B cell (primary cell): ENCODE measurements around the gene UPK3B. TPM values are rescaled to one million over a fixed set of nuclear protein-coding genes. Genes with fewer than 3 reads are reported as not detected.
"Not testable (repeated sequence)": the region's sequence is repeated elsewhere in the genome, so short reads cannot be mapped to it uniquely, and the experiment has no call there.

Experiments
- ATAC-seq: fragments of 200-7000 bp; cut with Tn5 transposase; one replicate; pipeline ENCODE4 v1.10.0; 2021; ENCODE audit warnings: low read depth, mild to moderate bottlenecking, moderate number of reproducible peaks, moderate library complexity
- CTCF ChIA-PET: fragments of 350-600 bp; sonication (Branson Sonifier 250); formaldehyde crosslinking; loops from one replicate; lab custom pipeline; 2021; ENCODE audit warnings: antibody characterized with exemption, inconsistent platforms; lab: Charles Lee
- POLR2A ChIA-PET: fragments of 350-600 bp; sonication (Branson Sonifier 250); formaldehyde crosslinking; loops from one replicate; lab custom pipeline; 2021; ENCODE audit warnings: antibody characterized with exemption; lab: Charles Lee
- DNase-seq: peaks from one replicate; pipeline ENCODE4 v3.0.0; 2013
- H2AFZ ChIP-seq: 2 replicates; pipeline ENCODE4 v1.6.1; 2012; ENCODE audit warnings: mild to moderate bottlenecking, low read depth, low read length; ENCODE audit not compliant: insufficient read depth, poor library complexity, severe bottlenecking
- H3K27ac ChIP-seq, 2 donors: 1 replicate in 1 of 2; 2 replicates in 1 of 2; pipeline ENCODE4 v1.5.1; 2012 to 2013; ENCODE audit warnings: low read length in 2 of 2, mild to moderate bottlenecking in 2 of 2, moderate library complexity in 1 of 2
- H3K27me3 ChIP-seq, 4 experiments: fragments of 200-600 bp in 1 of 4; sonication (generic) in 1 of 4; replicated peaks in 1 of 4; 1 replicate in 2 of 4; 2 replicates in 2 of 4; pipeline versions ENCODE4 v1.6.1 to v1.7.0; 2013 to 2016; ENCODE audit warnings: low read length in 3 of 4, mild to moderate bottlenecking in 2 of 4, mixed read lengths in 1 of 4, moderate library complexity in 1 of 4; ENCODE audit not compliant: insufficient read depth in 4 of 4, control insufficient read depth in 3 of 4; ENCODE audit errors: control extremely low read depth in 1 of 4
- H3K36me3 ChIP-seq, 2 experiments: replicated peaks in 1 of 2; 1 replicate in 1 of 2; 2 replicates in 1 of 2; pipeline versions ENCODE4 v1.6.1 to v1.7.1; 2013; ENCODE audit warnings: low read length in 1 of 2; ENCODE audit not compliant: insufficient read depth in 2 of 2, control insufficient read depth in 1 of 2; ENCODE audit errors: control extremely low read depth in 1 of 2, extremely low read depth in 1 of 2
- H3K4me1 ChIP-seq, 2 donors: fragments of 200-600 bp in 1 of 2; sonication (generic) in 1 of 2; 1 replicate in 1 of 2; 2 replicates in 1 of 2; pipeline versions ENCODE4 v1.5.1 to v1.6.1; 2013 to 2017; ENCODE audit warnings: low read length in 2 of 2; ENCODE audit not compliant: control insufficient read depth in 2 of 2, insufficient read depth in 2 of 2
- H3K4me2 ChIP-seq: replicated peaks from 2 replicates; pipeline ENCODE3; 2012; ENCODE audit warnings: mild to moderate bottlenecking, low read depth, low read length; ENCODE audit not compliant: poor library complexity, severe bottlenecking
- H3K4me3 ChIP-seq, 5 experiments: fragments of 200-600 bp in 1 of 5; sonication (generic) in 1 of 5; 1 replicate in 3 of 5; 2 replicates in 2 of 5; pipeline versions ENCODE4 v1.5.1 to v1.7.0; 2011 to 2016; ENCODE audit warnings: low read length in 4 of 5, mild to moderate bottlenecking in 4 of 5, low read depth in 2 of 5, control low read depth in 1 of 5, moderate library complexity in 1 of 5; ENCODE audit not compliant: insufficient read depth in 1 of 5; ENCODE audit errors: control extremely low read depth in 1 of 5, extremely low read depth in 1 of 5
- H3K79me2 ChIP-seq: fragments of 200-600 bp; sonication (generic); one replicate; pipeline ENCODE4 v1.6.0; 2016; ENCODE audit warnings: low read length; ENCODE audit not compliant: control insufficient read depth, insufficient read depth
- H3K9ac ChIP-seq: fragments of 200-600 bp; sonication (generic); 2 replicates; pipeline ENCODE4 v1.6.1; 2017; ENCODE audit warnings: mild to moderate bottlenecking, low read length, moderate library complexity
- H3K9me3 ChIP-seq, 3 donors: one replicate each; pipeline versions ENCODE4 v1.6.1 to v1.7.1; 2013; ENCODE audit warnings: low read length in 2 of 3; ENCODE audit not compliant: control insufficient read depth in 2 of 3, insufficient read depth in 1 of 3; ENCODE audit errors: control extremely low read depth in 1 of 3
- H4K20me1 ChIP-seq: 2 replicates; pipeline ENCODE4 v1.6.0; 2012; ENCODE audit warnings: mild to moderate bottlenecking, low read length; ENCODE audit not compliant: insufficient read depth, control insufficient read depth, poor library complexity, severe bottlenecking
- H3K27ac Mint-ChIP-seq: one replicate; pipeline ENCODE4 v1.8.0; 2021; ENCODE audit warnings: mixed read lengths
- H3K27me3 Mint-ChIP-seq: one replicate; pipeline ENCODE4 v1.8.0; 2021; ENCODE audit warnings: mixed read lengths
- H3K4me1 Mint-ChIP-seq: one replicate; pipeline ENCODE4 v1.8.0; 2021; ENCODE audit warnings: mixed read lengths
- H3K4me3 Mint-ChIP-seq: one replicate; pipeline ENCODE4 v1.8.0; 2021; ENCODE audit warnings: mixed read lengths
- H3K9me3 Mint-ChIP-seq: one replicate; pipeline ENCODE4 v1.8.0; 2022; ENCODE audit warnings: mixed read lengths; ENCODE audit not compliant: insufficient read depth
- WGBS: methylation state at CpG from one replicate; pipeline ENCODE4 v1.1.5; 2013; ENCODE audit warnings: missing lambda C conversion rate; ENCODE audit not compliant: insufficient coverage; 5-methylcytosine and 5-hydroxymethylcytosine counted together
- intact Hi-C: fragments of 100-400 bp; cut with micrococcal nuclease; formaldehyde crosslinking; loops from one replicate; pipeline ENCODE4 v1.10.0; 2022
- polyA plus RNA-seq: library from polyadenylated mRNA; depleted of rRNA; stranded (reverse); fragments of >200 nt; gene quantifications from 2 replicates; pipeline ENCODE4 v1.2.3, GENCODE V29; 2012
- total RNA-seq, 2 donors: library from RNA; stranded (reverse); fragments of 120-200 nt in 1 of 2; gene quantifications; 1 replicate in 1 of 2; 2 replicates in 1 of 2; pipeline versions ENCODE4 v1.2.3 to v1.2.4, GENCODE V29; 2013 to 2022

Gene UPK3B
- total and polyA plus RNA-seq, 2 donors (not counting 1 experiment from before 2014, with no cell fraction given): 2.8 to 4.9 TPM

DNA sequence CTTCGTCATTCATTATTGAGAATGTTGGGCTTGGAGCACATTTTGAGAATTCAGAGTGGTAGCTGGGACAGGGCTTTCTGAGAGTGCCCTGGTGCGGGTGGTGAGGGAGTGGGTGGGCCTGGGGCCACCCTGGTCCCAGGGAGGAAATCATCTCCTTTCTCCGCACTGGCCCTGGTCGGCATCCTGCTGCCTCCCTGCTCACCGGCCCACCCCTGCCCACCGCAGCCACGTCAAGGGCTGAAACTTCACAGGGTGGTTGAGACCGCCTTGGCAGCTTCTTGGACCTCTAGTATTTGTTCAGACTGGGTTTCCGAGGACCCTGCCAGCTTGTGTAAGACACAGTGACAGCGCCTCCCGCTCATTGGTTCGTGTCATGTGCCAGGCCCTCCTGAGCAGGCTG is 25.9 kb upstream of the UPK3B start:
- H3K79me2 ChIP-seq, H3K4me3 Mint-ChIP-seq, ATAC-seq, H3K4me2 ChIP-seq, H3K36me3 ChIP-seq, H3K4me1 Mint-ChIP-seq, POLR2A ChIA-PET, H4K20me1 ChIP-seq, H2AFZ ChIP-seq, H3K9me3 ChIP-seq, H3K27ac ChIP-seq, CTCF ChIA-PET, H3K27ac Mint-ChIP-seq, intact Hi-C loops, H3K9me3 Mint-ChIP-seq, H3K4me3 ChIP-seq, H3K9ac ChIP-seq, H3K27me3 Mint-ChIP-seq, DNase-seq, H3K27me3 ChIP-seq, H3K4me1 ChIP-seq: not testable (repeated sequence)
- 100% methylated on average over 2 of the region's 12 CpGs for WGBS

DNA sequence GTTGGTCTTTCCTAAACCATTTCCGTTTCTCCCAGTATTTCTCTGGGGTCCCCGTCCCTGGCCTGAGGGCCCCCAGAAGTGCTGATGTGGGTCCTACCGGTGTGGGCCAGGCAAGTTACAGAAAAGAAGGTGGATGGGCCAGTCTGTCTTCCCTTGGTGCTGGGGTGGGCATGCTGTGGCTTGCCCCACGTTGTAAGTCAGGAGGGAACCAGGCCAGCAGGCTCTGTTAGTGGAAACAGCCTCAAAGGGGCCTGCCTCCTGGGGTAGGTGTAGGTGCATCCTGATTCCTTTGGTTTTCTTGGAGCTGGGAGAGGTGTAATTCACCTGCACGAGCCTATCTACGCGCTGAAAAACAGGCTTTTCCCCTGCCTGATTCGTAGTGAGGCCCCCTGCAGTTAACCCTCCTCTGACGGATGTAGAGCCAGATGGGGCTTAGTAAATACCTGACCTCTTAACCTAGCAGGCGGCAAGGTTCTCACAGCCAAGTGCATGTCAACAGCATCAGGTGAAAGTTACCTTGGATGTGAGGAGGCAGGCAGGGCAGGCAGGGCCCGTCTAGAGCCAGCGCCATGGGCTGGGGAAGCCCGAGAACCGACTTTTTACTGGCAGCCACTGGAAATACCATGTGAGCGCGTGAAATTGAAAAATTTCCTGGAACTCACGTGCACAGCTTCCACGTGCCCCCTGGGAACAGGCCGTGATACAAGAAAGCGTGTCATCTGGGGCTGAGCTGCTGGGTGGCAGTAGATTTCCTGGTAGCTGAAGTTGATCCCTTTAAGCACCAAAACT is 24.3 kb upstream of the UPK3B start:
- POLR2A ChIA-PET, H2AFZ ChIP-seq, H3K27ac Mint-ChIP-seq, DNase-seq, H3K4me3 ChIP-seq, H3K4me1 Mint-ChIP-seq, H3K4me3 Mint-ChIP-seq, H3K9me3 ChIP-seq, H3K79me2 ChIP-seq, intact Hi-C loops, H3K27ac ChIP-seq, H3K4me2 ChIP-seq, H3K9ac ChIP-seq, H3K27me3 Mint-ChIP-seq, H3K36me3 ChIP-seq, H3K4me1 ChIP-seq, H3K9me3 Mint-ChIP-seq, H3K27me3 ChIP-seq, CTCF ChIA-PET, ATAC-seq, H4K20me1 ChIP-seq: not testable (repeated sequence)
- no CpG with 5 or more reads among the region's 20 CpGs for WGBS

DNA sequence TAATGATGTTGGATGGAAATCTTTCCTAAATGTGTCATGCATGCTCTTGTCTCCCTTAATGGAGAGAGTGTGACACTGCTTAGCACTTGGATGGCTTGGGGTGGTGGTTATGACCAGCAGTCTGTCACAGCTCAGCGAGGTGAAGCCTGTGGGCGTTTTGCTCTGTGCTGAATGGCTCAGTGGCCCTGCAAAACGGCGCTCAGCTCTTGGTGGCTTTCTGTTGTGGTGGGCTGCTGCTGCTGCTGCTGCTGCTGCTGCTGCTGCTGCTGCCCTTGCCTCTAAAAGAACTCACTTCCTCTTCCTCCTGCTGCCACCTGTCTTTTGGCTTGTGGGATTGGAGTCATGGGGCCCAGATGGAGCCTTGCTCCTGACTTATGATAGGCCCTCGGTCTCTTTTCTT is 23.7 kb upstream of the UPK3B start:
- ATAC-seq: peak; percentile 98
- peak overlapping the region; percentile 84 for H3K27ac Mint-ChIP-seq
- DNase-seq, H3K4me1 ChIP-seq, intact Hi-C loops, H3K79me2 ChIP-seq, H3K9me3 ChIP-seq, H3K4me3 ChIP-seq, H3K27me3 ChIP-seq, H2AFZ ChIP-seq, H3K27me3 Mint-ChIP-seq, H3K36me3 ChIP-seq, H3K4me3 Mint-ChIP-seq, H3K4me1 Mint-ChIP-seq, H3K9me3 Mint-ChIP-seq, H3K27ac ChIP-seq, H4K20me1 ChIP-seq, H3K4me2 ChIP-seq, H3K9ac ChIP-seq, POLR2A ChIA-PET, CTCF ChIA-PET: not testable (repeated sequence)
- WGBS: no CpG with 5 or more reads among the region's 5 CpGs

DNA sequence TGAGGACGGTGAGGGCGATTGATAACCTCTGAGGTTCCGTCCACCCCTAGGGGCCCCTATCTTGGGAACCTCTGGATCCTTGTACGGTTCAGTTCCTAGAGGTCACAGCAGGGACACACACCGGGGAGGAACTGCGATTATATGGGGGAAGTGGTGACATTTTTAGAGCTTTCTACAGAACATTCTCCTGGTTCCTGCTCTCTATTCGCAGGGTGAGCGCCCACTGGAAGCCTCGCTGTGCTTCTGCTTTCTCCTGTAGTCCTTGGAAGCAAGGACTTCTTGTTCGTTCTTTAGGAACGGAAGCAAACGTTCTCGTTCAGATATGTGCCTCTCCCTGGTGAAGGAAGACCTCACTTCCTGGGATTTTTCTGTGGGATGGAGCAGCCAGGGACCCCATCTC is 22.4 kb upstream of the UPK3B start:
- H3K27ac ChIP-seq, intact Hi-C loops, H3K36me3 ChIP-seq, H3K79me2 ChIP-seq, H3K9me3 Mint-ChIP-seq, POLR2A ChIA-PET, H2AFZ ChIP-seq, H3K27ac Mint-ChIP-seq, CTCF ChIA-PET, H3K27me3 Mint-ChIP-seq, H3K4me1 Mint-ChIP-seq, H3K4me2 ChIP-seq, H3K27me3 ChIP-seq, H3K4me3 Mint-ChIP-seq, ATAC-seq, H3K4me3 ChIP-seq, H3K9me3 ChIP-seq, DNase-seq, H3K9ac ChIP-seq, H3K4me1 ChIP-seq, H4K20me1 ChIP-seq: not testable (repeated sequence)
- WGBS: no CpG with 5 or more reads among the region's 13 CpGs
